AG09319 (cell line): Measurements from ENCODE around the gene IL12RB1.

Source experiments
- DNase-seq: peaks from one replicate; pipeline ENCODE4 v3.0.0-alpha.2; 2010; ENCODE audit warnings: low read depth; ENCODE audit errors: extremely low read depth
- TF ChIP-seq, protein P1 (sequence below): IDR thresholded peaks from 2 replicates; pipeline ENCODE4 v1.5.1; 2011; ENCODE audit warnings: low read depth, mild to moderate bottlenecking, inconsistent platforms, low read length, moderate library complexity

Gene IL12RB1

DNA sequence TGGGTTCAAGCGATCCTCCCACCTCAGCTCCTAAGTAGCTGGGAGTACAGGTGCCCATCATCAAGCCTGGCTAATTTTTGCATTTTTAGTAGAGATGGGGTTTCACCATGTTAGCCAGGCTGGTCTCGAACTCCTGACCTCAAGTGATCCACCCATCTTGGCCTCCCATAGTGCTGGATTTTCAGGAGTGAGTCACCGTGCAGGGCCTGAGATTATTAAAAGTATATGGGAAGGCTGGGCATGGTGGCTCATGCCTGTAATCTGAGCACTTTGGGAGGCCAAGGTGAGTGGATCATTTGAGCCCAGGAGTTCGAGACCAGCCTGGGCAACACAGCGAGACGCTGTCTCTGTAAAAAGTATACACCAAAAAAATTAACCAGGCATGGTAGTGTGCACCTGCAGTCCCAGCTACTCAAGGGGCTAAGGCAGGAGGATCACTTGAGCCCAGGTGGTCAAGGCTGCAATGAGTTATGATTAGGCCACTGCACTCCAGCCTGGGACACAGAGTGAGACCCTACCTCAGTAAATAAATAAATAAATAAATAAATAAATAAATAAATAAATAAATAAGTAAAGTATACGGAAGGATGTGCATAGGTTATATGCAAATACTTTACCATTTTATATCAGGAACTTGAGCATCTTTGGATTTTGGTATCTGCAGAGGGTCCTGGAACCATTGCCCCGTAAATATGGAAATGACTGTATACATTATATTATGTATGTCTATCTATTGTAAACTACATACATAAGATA lies 854 bp downstream of the IL12RB1 start:
- TF ChIP-seq, protein P1, sequence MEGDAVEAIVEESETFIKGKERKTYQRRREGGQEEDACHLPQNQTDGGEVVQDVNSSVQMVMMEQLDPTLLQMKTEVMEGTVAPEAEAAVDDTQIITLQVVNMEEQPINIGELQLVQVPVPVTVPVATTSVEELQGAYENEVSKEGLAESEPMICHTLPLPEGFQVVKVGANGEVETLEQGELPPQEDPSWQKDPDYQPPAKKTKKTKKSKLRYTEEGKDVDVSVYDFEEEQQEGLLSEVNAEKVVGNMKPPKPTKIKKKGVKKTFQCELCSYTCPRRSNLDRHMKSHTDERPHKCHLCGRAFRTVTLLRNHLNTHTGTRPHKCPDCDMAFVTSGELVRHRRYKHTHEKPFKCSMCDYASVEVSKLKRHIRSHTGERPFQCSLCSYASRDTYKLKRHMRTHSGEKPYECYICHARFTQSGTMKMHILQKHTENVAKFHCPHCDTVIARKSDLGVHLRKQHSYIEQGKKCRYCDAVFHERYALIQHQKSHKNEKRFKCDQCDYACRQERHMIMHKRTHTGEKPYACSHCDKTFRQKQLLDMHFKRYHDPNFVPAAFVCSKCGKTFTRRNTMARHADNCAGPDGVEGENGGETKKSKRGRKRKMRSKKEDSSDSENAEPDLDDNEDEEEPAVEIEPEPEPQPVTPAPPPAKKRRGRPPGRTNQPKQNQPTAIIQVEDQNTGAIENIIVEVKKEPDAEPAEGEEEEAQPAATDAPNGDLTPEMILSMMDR, result no peak
- no peak for DNase-seq

DNA sequence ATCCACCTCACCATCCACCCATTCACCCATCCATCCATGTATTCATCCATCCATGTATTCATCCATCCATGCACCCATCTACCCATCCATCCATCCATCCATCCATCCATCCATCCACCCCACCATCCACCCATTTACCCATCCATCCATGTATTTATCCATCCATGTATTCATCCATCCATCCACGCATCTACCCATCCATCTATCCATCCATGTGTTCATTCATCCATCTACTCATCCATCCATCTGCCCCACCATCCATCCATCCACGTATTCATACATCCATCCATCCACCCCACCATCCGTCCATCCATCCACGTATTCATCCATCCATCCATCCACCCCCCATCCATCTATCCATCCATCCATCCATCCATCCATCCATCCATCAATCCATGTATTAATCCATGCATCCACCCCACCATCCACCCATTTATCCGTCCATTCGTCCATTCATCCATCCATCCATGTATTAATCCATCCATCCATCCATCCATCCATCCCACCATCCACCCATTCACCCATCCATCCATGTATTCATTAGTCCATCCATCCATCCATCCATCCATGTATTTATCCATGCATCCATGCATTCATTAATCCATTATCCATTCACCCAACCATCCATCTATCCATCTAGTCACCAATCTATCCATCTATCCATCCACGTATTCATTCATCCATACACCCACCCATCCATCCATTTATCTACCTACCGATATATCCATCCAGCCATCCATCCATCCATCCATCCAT lies 2.6 kb downstream of the IL12RB1 start:
- TF ChIP-seq, protein P1, result no peak
- DNase-seq, result no peak

DNA sequence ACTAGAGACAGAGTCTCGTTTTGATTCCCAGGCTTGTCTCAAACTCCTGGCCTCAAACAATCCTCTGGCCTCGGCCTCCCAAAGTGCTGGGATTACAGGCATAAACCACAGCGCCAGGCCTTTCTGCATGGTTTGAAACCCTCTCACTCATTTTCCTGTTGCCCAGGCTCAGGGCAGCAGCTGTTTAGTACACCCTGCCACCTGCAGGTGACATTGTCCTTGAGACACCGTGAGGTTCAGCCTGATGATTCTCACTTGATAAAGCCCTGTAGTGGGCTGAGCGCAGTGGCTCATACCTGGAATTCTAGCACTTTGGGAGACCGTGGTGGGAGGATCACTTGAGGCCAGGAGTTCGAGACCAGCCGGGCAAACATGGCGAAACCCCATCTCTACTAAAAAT lies 12.5 kb downstream of the IL12RB1 start:
- TF ChIP-seq, protein P1, result no peak

DNA sequence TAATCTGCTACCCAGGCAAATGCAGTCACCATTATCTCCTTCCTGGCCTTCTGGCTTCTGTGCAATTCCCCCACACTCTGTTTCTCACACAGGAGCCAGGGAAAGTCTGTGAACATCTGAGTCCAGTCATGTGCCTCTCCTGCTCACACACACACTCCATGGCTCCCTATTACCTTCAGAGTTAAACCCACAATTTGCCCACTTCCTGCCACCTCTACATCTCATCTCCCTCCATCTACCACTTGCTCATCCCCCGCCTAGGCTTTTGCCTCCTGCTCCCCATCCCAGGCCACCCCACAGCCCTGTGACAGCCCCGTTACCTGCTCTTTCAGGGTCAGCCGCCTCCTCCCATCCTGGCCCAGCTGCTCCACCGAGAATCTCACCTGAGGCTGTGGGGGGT lies 13.5 kb downstream of the IL12RB1 start:
- TF ChIP-seq, protein P1, result no peak
- no peak for DNase-seq

More for the DNA sequence above, 12.5 kb downstream of the IL12RB1 start:
- no peak for DNase-seq

DNA sequence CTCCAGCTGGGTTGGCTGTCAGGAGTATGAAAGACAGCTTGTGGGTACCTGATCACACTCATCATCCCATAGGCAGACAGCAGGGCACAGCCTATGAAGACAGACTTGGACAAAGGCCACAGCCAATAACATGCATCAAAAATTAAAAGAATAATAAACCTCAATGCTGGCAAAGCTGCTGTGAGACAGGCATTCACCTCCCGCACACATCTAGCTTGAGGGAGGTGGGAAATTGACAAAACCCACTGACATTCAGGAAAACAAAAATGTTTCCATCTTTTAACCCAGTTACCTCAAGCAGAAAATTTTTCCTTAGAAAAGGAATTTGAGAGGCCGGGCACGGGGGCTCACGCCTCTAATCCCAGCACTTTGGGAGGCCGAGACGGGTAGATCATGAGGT lies 14.4 kb downstream of the IL12RB1 start:
- TF ChIP-seq, protein P1, result no peak
- no peak for DNase-seq

DNA sequence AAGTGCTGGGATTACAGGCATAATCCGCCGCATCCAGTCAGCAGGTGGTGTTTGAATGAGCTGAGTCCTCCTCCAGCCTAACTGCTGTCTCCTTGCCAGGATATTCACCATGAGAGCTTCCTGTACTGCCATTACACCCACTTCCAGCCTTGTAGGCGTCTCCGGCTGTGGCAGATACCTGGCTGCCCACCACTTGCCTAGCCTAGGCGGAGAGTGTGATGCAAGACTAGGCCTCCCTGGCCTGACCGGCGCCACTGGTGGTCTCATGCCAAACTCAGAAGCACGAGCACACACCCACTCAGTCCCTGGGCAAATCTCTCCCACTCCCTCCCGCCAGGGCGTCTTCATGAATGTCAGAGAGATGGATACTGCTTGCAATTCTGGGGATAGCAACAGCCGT lies 16.6 kb downstream of the IL12RB1 start:
- DNase-seq, result no peak
- TF ChIP-seq, protein P1, result no peak

DNA sequence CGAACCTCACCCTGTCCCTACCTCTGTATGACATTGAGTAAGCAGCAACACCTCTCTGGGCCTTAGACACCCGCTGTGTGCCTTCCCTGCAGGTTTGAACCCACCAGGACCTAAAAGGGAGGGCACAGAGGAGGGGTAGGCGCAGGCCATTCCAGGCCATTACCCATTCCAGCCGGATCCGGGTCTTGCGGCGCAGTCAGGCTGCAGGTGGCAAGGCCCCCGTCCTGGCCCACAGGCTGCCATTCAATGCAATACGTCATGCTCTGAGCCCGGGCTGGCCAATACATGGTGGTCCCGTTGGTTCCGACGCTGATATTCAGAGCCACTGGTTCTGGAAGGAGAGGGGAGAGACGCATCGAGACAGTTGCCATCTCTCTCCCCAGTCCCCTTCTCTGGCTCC lies 17.4 kb downstream of the IL12RB1 start:
- TF ChIP-seq, protein P1, result no peak

More for the DNA sequence above, 17.4 kb downstream of the IL12RB1 start:
- no peak for DNase-seq
